SHP77 (cell line): ENCODE data around the gene ARHGEF38.

Source experiments
- DNase-seq, 2 experiments: peaks; one replicate each; lab custom pipeline; 2025; lab: John Stamatoyannopoulos, UW

ARHGEF38 gene

GRCh38 chr4:105551965-105552746, at the start of gene ARHGEF38:
ARHGEF38 (plus strand) TSS chr4:105552620; CDS start chr4:105552766, 146 bp downstream.
- no peak for DNase-seq

GRCh38 chr4:105503484-105503883, 48.9 kb upstream of the ARHGEF38 start:
- DNase-seq, result no peak

- DNase-seq, result no peak
These were observed 47.7 kb upstream of the ARHGEF38 start for GRCh38 chr4:105504744-105505143.

GRCh38 chr4:105509291-105509690, 43.1 kb upstream of the ARHGEF38 start:
- no peak for DNase-seq

GRCh38 chr4:105509714-105510113, 42.7 kb upstream of the ARHGEF38 start:
- no peak for DNase-seq

GRCh38 chr4:105510245-105510644, 42.2 kb upstream of the ARHGEF38 start:
- no peak for DNase-seq

GRCh38 chr4:105520819-105521790, 31.3 kb upstream of the ARHGEF38 start:
- DNase-seq, result peak; percentile 2 to 11

- DNase-seq, result no peak
These were observed 25.8 kb upstream of the ARHGEF38 start for GRCh38 chr4:105526656-105527055.

- no peak for DNase-seq
These were observed 25.3 kb upstream of the ARHGEF38 start for GRCh38 chr4:105527081-105527480.

GRCh38 chr4:105536601-105537000, 15.8 kb upstream of the ARHGEF38 start:
- no peak for DNase-seq

- no peak for DNase-seq
These were observed 11.0 kb upstream of the ARHGEF38 start for GRCh38 chr4:105541420-105541819.

GRCh38 chr4:105542039-105542438, 10.4 kb upstream of the ARHGEF38 start:
- no peak for DNase-seq

- DNase-seq, result no peak
These were observed 9.1 kb upstream of the ARHGEF38 start for GRCh38 chr4:105543346-105543745.

GRCh38 chr4:105543881-105544280, 8.5 kb upstream of the ARHGEF38 start:
- DNase-seq, result no peak

- no peak for DNase-seq
These were observed 7.7 kb upstream of the ARHGEF38 start for GRCh38 chr4:105544520-105545286.

- no peak for DNase-seq
These were observed 6.3 kb upstream of the ARHGEF38 start for GRCh38 chr4:105546086-105546485.

- DNase-seq, result no peak
These were observed 4.7 kb upstream of the ARHGEF38 start for GRCh38 chr4:105547769-105548168.

GRCh38 chr4:105548483-105548882, 3.9 kb upstream of the ARHGEF38 start:
- DNase-seq, result no peak

- no peak for DNase-seq
These were observed 1.8 kb upstream of the ARHGEF38 start for GRCh38 chr4:105550641-105551040.

GRCh38 chr4:105555409-105555808, 3.0 kb downstream of the ARHGEF38 start:
- no peak for DNase-seq

GRCh38 chr4:105556206-105556605, 3.8 kb downstream of the ARHGEF38 start:
- DNase-seq, result no peak

GRCh38 chr4:105558277-105558676, 5.9 kb downstream of the ARHGEF38 start:
- no peak for DNase-seq
